PC-3 (cell line): ENCODE data around the gene GP1BA. TPM values are rescaled to one million over a fixed set of nuclear protein-coding genes. Genes with fewer than 3 reads are reported as not detected.

Experiments used
- ATAC-seq: fragments of 200-7000 bp; cut with Tn5 transposase; 2 replicates; pipeline ENCODE4 v1.9.1; 2020; ENCODE audit warnings: mild to moderate bottlenecking, moderate library complexity
- BruUV-seq: library from RNA; stranded (reverse); fragments of 400-500 nt; replicated peaks from 2 replicates; lab custom pipeline; 2021; lab: Mats Ljungman, UMichigan
- CTCF ChIA-PET: fragments of 300-600 bp; sonication (Branson Sonifier 250); formaldehyde crosslinking; loops from one replicate; lab custom pipeline; 2022; ENCODE audit warnings: antibody characterized with exemption; lab: Charles Lee
- POLR2A ChIA-PET: fragments of 300-600 bp; sonication (Branson Sonifier 250); formaldehyde crosslinking; loops from one replicate; lab custom pipeline; 2022; ENCODE audit warnings: antibody characterized with exemption; ENCODE audit not compliant: unreplicated experiment; lab: Charles Lee
- DNase-seq: peaks from one replicate; pipeline ENCODE4 v3.0.0-alpha.2; 2015
- H2AFZ ChIP-seq: fragments of 300-600 bp; sonication (generic); 2 replicates; pipeline ENCODE4 v1.6.0; 2016; ENCODE audit warnings: antibody characterized with exemption, low read length
- H3F3A ChIP-seq: fragments of 300-600 bp; sonication (generic); one replicate; pipeline ENCODE4 v1.6.0; 2017; ENCODE audit warnings: antibody characterized with exemption, low read length, control low read depth, mild to moderate bottlenecking; ENCODE audit not compliant: unreplicated experiment
- H3K27ac ChIP-seq: fragments of 300-600 bp; sonication (generic); 2 replicates; pipeline ENCODE4 v1.5.1; 2016; ENCODE audit warnings: mild to moderate bottlenecking, low read length
- H3K27me3 ChIP-seq: fragments of 300-600 bp; sonication (generic); 2 replicates; pipeline ENCODE4 v1.6.1; 2016; ENCODE audit warnings: low read length, mixed read lengths
- H3K36me3 ChIP-seq: fragments of 300-600 bp; sonication (generic); 2 replicates; pipeline ENCODE4 v1.6.1; 2016; ENCODE audit warnings: low read depth, mixed run types, low read length, mixed read lengths
- H3K4me1 ChIP-seq: fragments of 300-600 bp; sonication (generic); 2 replicates; pipeline ENCODE4 v1.5.1; 2016; ENCODE audit warnings: low read length; ENCODE audit not compliant: insufficient read depth
- H3K4me2 ChIP-seq: fragments of 300-600 bp; sonication (generic); 2 replicates; pipeline ENCODE4 v1.6.0; 2016; ENCODE audit warnings: low read length
- H3K4me3 ChIP-seq: fragments of 300-600 bp; sonication (generic); 2 replicates; pipeline ENCODE4 v1.5.1; 2016; ENCODE audit warnings: mild to moderate bottlenecking, low read length, mixed read lengths
- H3K79me2 ChIP-seq: fragments of 300-600 bp; sonication (generic); 2 replicates; pipeline ENCODE4 v1.6.1; 2017; ENCODE audit warnings: low read length, mixed read lengths
- H3K9ac ChIP-seq: fragments of 300-600 bp; sonication (generic); 2 replicates; pipeline ENCODE4 v1.6.0; 2016; ENCODE audit warnings: mild to moderate bottlenecking, low read length
- H3K9me2 ChIP-seq: fragments of 300-600 bp; sonication (generic); replicated peaks from 2 replicates; pipeline ENCODE4 v1.6.1; 2016; ENCODE audit warnings: mixed run types, low read length, mixed read lengths
- H3K9me3 ChIP-seq: fragments of 300-600 bp; sonication (generic); 2 replicates; pipeline ENCODE4 v1.6.1; 2016; ENCODE audit warnings: low read length, mixed read lengths
- H4K20me1 ChIP-seq: fragments of 300-600 bp; sonication (generic); 2 replicates; pipeline ENCODE4 v1.6.1; 2016; ENCODE audit warnings: low read length, mixed read lengths
- CTCF ChIP-seq: fragments of 300-600 bp; sonication (generic); conservative IDR thresholded peaks from 2 replicates; pipeline ENCODE4 v1.5.1; 2017; ENCODE audit warnings: antibody characterized with exemption, low read depth, mild to moderate bottlenecking, low read length
- EZH2 ChIP-seq: fragments of 300-600 bp; sonication (generic); IDR thresholded peaks from one replicate; pipeline ENCODE4 v1.6.1; 2017; ENCODE audit warnings: antibody characterized with exemption, mild to moderate bottlenecking, low read length; ENCODE audit not compliant: unreplicated experiment
- EZH2phosphoT487 ChIP-seq: fragments of 300-600 bp; sonication (generic); IDR thresholded peaks from 2 replicates; pipeline ENCODE4 v1.6.1; 2018; ENCODE audit warnings: mild to moderate bottlenecking, antibody characterized with exemption, low read length, borderline replicate concordance
- intact Hi-C: fragments of 100-400 bp; cut with micrococcal nuclease; formaldehyde crosslinking; loops from 2 replicates; pipeline ENCODE4 v1.9.0; 2023
- total RNA-seq: library from RNA; depleted of rRNA; stranded (reverse); fragments of >200 nt; gene quantifications from 2 replicates; pipeline ENCODE4 v1.2.3, GENCODE V29; 2014

Gene GP1BA
- total RNA-seq, 1 experiment from 2014 or later = not detected

GRCh38 chr17:4937553-4937952 is 5.5 kb downstream of the GP1BA start:
- H3K27me3 ChIP-seq = no peaks in the 10 kb centered on the region
- no peaks in the 10 kb centered on the region for H3F3A ChIP-seq
- H3K4me1 ChIP-seq = peaks cover 22% of the 10 kb centered on the region
- H3K79me2 ChIP-seq = peaks cover 41% of the 10 kb centered on the region
- H3K4me3 ChIP-seq = no peak overlapping the region
- peaks cover 10% of the 10 kb centered on the region; the same call in 1 of the 2 replicates for H3K36me3 ChIP-seq
- no peaks in the 10 kb centered on the region for H3K9me3 ChIP-seq
- ATAC-seq (no peak), DNase-seq (no peak)
- no peak overlapping the region for H2AFZ ChIP-seq
- no peak overlapping the region for H3K27ac ChIP-seq
- intact Hi-C loops = no loop called here
- no TSS peak for BruUV-seq
- no peak for TF ChIP-seq EZH2
- no peak for TF ChIP-seq EZH2phosphoT487
- no peak for TF ChIP-seq CTCF
- no peak overlapping the region for H3K9ac ChIP-seq
- no peaks in the 10 kb centered on the region for H3K9me2 ChIP-seq
- H4K20me1 ChIP-seq = no peaks in the 10 kb centered on the region
- ChIA-PET POLR2A (no interaction called here), CTCF (no interaction called here)
- no peak overlapping the region for H3K4me2 ChIP-seq

- TF ChIP-seq EZH2phosphoT487 (no peak), EZH2 (no peak), CTCF (no peak)
- Histone ChIP-seq H3K9me2 (no peaks in the 10 kb centered on the region), H2AFZ (no peak overlapping the region), H3K9me3 (no peaks in the 10 kb centered on the region), H3K79me2 (peaks cover 46% of the 10 kb centered on the region), H3K4me2 (peak overlapping the region; percentile 97), H3K27ac (no peak overlapping the region), H3K4me3 (peak overlapping the region; percentile 91), H4K20me1 (no peaks in the 10 kb centered on the region), H3K36me3 (peaks cover 10% of the 10 kb centered on the region; the same call in 1 of the 2 replicates), H3K4me1 (peaks cover 22% of the 10 kb centered on the region), H3F3A (no peaks in the 10 kb centered on the region), H3K27me3 (no peaks in the 10 kb centered on the region), H3K9ac (peak overlapping the region; percentile 98; the same call in 1 of the 2 replicates)
- no peak for ATAC-seq
- DNase-seq = no peak
- BruUV-seq = no TSS peak
- ChIA-PET POLR2A (no interaction called here), CTCF (no interaction called here)
- intact Hi-C loops = no loop called here
These were observed 6.0 kb downstream of the GP1BA start for GRCh38 chr17:4938069-4938491.

GRCh38 chr17:4938688-4939545 is 6.8 kb downstream of the GP1BA start:
- Histone ChIP-seq H3K79me2 (peaks cover 55% of the 10 kb centered on the region), H3K27me3 (no peaks in the 10 kb centered on the region), H3K4me2 (peak overlapping the region; percentile 97), H3K4me3 (peak overlapping the region; percentile 91), H3K27ac (peak overlapping the region; percentile 87), H3K9me2 (no peaks in the 10 kb centered on the region), H4K20me1 (no peaks in the 10 kb centered on the region), H3K9ac (peak overlapping the region; percentile 98), H3K4me1 (peaks cover 22% of the 10 kb centered on the region), H3K9me3 (no peaks in the 10 kb centered on the region), H3K36me3 (peaks cover 14% of the 10 kb centered on the region; the same call in 1 of the 2 replicates), H2AFZ (peak overlapping the region; percentile 76), H3F3A (no peaks in the 10 kb centered on the region)
- intact Hi-C loops = no loop called here
- TSS peak; percentile 23 for BruUV-seq
- DNase-seq = no peak
- no peak for ATAC-seq
- no peak for TF ChIP-seq CTCF
- no peak for TF ChIP-seq EZH2
- no peak for TF ChIP-seq EZH2phosphoT487
- CTCF ChIA-PET = interaction anchor here (1.1 to 2.4 kb wide), 3 partner anchors 11 to 148 kb away, joined by 3 to 18 read pairs (median 4); no protein-coding TSS in a partner anchor
- POLR2A ChIA-PET = interaction anchor here (0.5 to 0.8 kb wide), 2 partner anchors 10 to 602 kb away, joined by 3 to 17 read pairs; partner anchors contain the start of gene PFN1
